ENCODE data around the gene FSIP2. TPM values are rescaled to one million over a fixed set of nuclear protein-coding genes. Genes with fewer than 3 reads are reported as not detected.

The FSIP2 gene
- total and polyA plus RNA-seq, 2 donors (not counting 3 experiments of a cell fraction or from before 2014, with no cell fraction given), result 0.04 to 0.24 TPM

DNA sequence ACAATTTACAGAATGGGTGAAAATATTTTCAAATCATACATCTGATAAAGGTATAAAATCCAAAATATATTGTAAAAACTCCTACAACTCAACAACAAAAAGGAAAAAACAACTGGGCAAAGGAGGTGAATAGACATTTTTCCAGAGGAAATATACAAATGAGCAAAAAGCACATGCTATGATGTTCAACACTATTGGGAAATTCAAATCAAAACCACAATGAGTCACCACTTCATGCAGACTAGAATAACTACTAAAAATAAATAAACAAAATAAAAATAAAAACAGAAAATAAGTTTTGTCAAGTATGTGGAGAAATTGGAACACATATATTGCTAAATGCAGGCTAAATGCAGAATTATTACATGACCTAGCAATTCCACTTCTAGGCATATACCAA lies 120.9 kb downstream of the FSIP2 start:
- no peak for FAIRE-seq

More for the DNA sequence above, 120.9 kb downstream of the FSIP2 start:
- no peak for DNase-seq (ENCODE audit: low read depth, low spot score)
- ChIA-PET CTCF (interaction anchor here (1.6 kb wide), 1 partner anchor 14 kb away, joined by 5 read pairs; no protein-coding TSS in a partner anchor), POLR2A (no interaction called here)
- H3K9me1 ChIP-seq (replicated peaks; ENCODE audit: control insufficient read depth, extremely low read depth, insufficient read depth, low read length), result no peaks in the 10 kb centered on the region
- H4K20me1 ChIP-seq (replicated peaks; ENCODE audit: control insufficient read depth, extremely low read depth, insufficient read depth, low read length), result no peaks in the 10 kb centered on the region
- intact Hi-C loops (cut with micrococcal nuclease) (no loop called here), dilution Hi-C loops (cut with MboI; ENCODE audit: extremely low pct_ligation_motif_present, low sequenced_read_pairs) (no loop called here)
- H3K4me2 ChIP-seq (ENCODE audit: insufficient read depth, low read length), result no peak overlapping the region
- TF ChIP-seq FOS (IDR thresholded peaks at IDR 0.05; ENCODE audit: borderline replicate concordance, insufficient read depth, low read length) (no peak), EZH2 (IDR thresholded peaks at IDR 0.05; ENCODE audit: borderline replicate concordance, low read depth, low read length, severe bottlenecking) (no peak), POLR2A (IDR thresholded peaks at IDR 0.05; ENCODE audit: low read depth, low read length) (no peak), MYC (IDR thresholded peaks at IDR 0.05; ENCODE audit: low read depth, low read length) (no peak), POLR2AphosphoS5 (IDR thresholded peaks at IDR 0.05; ENCODE audit: insufficient read depth, low read depth, low read length) (no peak)
- TF ChIP-seq, protein P1, sequence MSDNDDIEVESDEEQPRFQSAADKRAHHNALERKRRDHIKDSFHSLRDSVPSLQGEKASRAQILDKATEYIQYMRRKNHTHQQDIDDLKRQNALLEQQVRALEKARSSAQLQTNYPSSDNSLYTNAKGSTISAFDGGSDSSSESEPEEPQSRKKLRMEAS (IDR thresholded peaks at IDR 0.05; ENCODE audit: insufficient read depth, insufficient read length), result no peak
- TF ChIP-seq, protein P2, sequence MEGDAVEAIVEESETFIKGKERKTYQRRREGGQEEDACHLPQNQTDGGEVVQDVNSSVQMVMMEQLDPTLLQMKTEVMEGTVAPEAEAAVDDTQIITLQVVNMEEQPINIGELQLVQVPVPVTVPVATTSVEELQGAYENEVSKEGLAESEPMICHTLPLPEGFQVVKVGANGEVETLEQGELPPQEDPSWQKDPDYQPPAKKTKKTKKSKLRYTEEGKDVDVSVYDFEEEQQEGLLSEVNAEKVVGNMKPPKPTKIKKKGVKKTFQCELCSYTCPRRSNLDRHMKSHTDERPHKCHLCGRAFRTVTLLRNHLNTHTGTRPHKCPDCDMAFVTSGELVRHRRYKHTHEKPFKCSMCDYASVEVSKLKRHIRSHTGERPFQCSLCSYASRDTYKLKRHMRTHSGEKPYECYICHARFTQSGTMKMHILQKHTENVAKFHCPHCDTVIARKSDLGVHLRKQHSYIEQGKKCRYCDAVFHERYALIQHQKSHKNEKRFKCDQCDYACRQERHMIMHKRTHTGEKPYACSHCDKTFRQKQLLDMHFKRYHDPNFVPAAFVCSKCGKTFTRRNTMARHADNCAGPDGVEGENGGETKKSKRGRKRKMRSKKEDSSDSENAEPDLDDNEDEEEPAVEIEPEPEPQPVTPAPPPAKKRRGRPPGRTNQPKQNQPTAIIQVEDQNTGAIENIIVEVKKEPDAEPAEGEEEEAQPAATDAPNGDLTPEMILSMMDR (IDR thresholded peaks at IDR 0.05; ENCODE audit: extremely low read depth in 1 of 2, insufficient read depth in 1 of 2, low read depth in 1 of 2, low read length in 2 of 2), result no peak
- no peak overlapping the region for H3K9ac ChIP-seq (replicated peaks; ENCODE audit: extremely low read depth, insufficient read depth, low read length)
- no peaks in the 10 kb centered on the region for H3K36me3 ChIP-seq (ENCODE audit: control insufficient read depth in 2 of 2, extremely low read depth in 1 of 2, insufficient read depth in 2 of 2, low read length in 2 of 2)
- H3K79me2 ChIP-seq (ENCODE audit: control insufficient read depth, insufficient read depth, low read length), result no peaks in the 10 kb centered on the region
- H3K9me3 ChIP-seq (replicated peaks; ENCODE audit: control insufficient read depth, insufficient read depth, low read length), result no peaks in the 10 kb centered on the region
- BruUV-seq (replicated peaks), result no TSS peak
- H3K4me1 ChIP-seq (ENCODE audit: control insufficient read depth, extremely low read depth, insufficient read depth, low read length), result no peaks in the 10 kb centered on the region
- H2AFZ ChIP-seq (ENCODE audit: low read depth, low read length), result no peak overlapping the region
- no peak overlapping the region for H3K27ac ChIP-seq (ENCODE audit: insufficient read depth, low read depth, low read length)
- H3K27me3 ChIP-seq (ENCODE audit: control insufficient read depth in 2 of 2, insufficient read depth in 2 of 2, low read length in 2 of 2), result no peaks in the 10 kb centered on the region
- no peak overlapping the region for H3K4me3 ChIP-seq (replicated peaks in 1 of 3; ENCODE audit: insufficient read depth in 1 of 3, low read depth in 1 of 3, low read length in 3 of 3)

All from endothelial cell of umbilical vein (primary cell).